22Rv1 (cell line): ENCODE results near the gene SECTM1.

Experiments used
- ZFX ChIP-seq: fragments of 450-650 bp; IDR thresholded peaks from 2 replicates; pipeline ENCODE4 v1.6.1; 2017; ENCODE audit warnings: antibody characterized with exemption, borderline replicate concordance
- TF ChIP-seq, protein P1 (sequence below): fragments of 450-650 bp; IDR thresholded peaks from 2 replicates; pipeline ENCODE4 v1.5.1; 2017; ENCODE audit warnings: mild to moderate bottlenecking

DNA sequence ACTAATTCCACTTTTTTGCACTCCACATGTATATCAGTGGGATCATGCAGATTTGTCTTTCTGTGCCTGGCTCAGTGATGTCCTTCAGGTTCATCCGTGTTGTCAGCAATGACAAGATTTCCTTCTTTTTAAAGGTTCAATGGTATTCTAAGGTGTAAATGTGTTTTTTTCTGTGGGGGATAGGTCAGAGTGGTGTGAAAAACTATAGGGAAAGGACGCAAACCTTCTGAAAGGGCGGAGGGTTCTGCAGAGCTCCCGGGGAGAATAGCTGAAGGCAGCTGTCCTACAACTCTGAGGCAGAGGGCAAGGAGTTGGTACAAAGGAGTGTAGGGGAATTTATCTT lies 38.1 kb downstream of the SECTM1 start:
- TF ChIP-seq, protein P1, sequence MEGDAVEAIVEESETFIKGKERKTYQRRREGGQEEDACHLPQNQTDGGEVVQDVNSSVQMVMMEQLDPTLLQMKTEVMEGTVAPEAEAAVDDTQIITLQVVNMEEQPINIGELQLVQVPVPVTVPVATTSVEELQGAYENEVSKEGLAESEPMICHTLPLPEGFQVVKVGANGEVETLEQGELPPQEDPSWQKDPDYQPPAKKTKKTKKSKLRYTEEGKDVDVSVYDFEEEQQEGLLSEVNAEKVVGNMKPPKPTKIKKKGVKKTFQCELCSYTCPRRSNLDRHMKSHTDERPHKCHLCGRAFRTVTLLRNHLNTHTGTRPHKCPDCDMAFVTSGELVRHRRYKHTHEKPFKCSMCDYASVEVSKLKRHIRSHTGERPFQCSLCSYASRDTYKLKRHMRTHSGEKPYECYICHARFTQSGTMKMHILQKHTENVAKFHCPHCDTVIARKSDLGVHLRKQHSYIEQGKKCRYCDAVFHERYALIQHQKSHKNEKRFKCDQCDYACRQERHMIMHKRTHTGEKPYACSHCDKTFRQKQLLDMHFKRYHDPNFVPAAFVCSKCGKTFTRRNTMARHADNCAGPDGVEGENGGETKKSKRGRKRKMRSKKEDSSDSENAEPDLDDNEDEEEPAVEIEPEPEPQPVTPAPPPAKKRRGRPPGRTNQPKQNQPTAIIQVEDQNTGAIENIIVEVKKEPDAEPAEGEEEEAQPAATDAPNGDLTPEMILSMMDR = no peak
- TF ChIP-seq ZFX = no peak
